ENCODE measurements around the gene MYH10. TPM values are rescaled to one million over a fixed set of nuclear protein-coding genes. Genes with fewer than 3 reads are reported as not detected.

Gene MYH10
- total RNA-seq, 1 experiment from 2014 or later = 251 TPM

DNA sequence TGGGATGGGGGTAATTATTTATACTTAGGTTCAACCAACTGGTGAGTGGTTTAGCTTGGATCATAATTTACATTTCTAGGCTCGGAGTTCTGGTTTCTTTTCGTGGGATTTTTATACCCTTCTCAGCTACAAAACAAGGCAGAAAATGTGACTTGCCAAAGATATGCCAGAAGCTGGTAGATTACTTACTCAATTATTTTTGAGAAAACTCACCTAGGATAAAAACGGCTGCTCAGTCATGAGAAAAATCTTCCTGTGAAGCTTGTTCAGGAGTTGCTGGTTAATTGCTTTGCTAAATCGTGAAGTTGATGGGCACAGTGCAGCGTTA, 193.7 kb downstream of the MYH10 start:
- no peak overlapping the region for H4K91ac ChIP-seq (ENCODE audit: insufficient read length, low read depth, low read length)
- H3T11ph ChIP-seq (ENCODE audit: low read length) = no peak overlapping the region
- H3K56ac ChIP-seq (ENCODE audit: insufficient read length, low read depth, low read length) = no peak overlapping the region
- peaks cover 8% of the 10 kb centered on the region; the same call in 1 of the 2 replicates for H3K79me2 ChIP-seq (ENCODE audit: insufficient read depth, low read length)
- H3K4me2 ChIP-seq (ENCODE audit: insufficient read depth, insufficient read length, low read length) = peak overlapping the region; percentile 98
- no CpG with 5 or more reads among the region's 5 CpGs for WGBS (ENCODE audit: extremely low coverage, insufficient read length, low lambda C conversion rate)
- DNase-seq = no peak
- H3K9me3 Mint-ChIP-seq = no peaks in the 10 kb centered on the region
- H3K4me1 Mint-ChIP-seq = peaks cover 13 to 16% of the 10 kb centered on the region in 2 experiments
- no peak overlapping the region for H4K8ac ChIP-seq (replicated peaks; ENCODE audit: insufficient read length, low read depth, low read length)
- H3K27ac Mint-ChIP-seq = peak overlapping the region; percentile 91 to 94 (median 92); a peak in 6 of 7 replicates
- peak overlapping the region; percentile 23 for H3K9ac ChIP-seq (ENCODE audit: extremely low read depth, insufficient read length, low read length)
- no peak overlapping the region for H2AK5ac ChIP-seq (ENCODE audit: insufficient read length, low read length)
- no peak overlapping the region for H3K14ac ChIP-seq (ENCODE audit: insufficient read depth, low read length)
- H3K4me3 Mint-ChIP-seq = peak overlapping the region; percentile 93 to 97
- H2BK120ac ChIP-seq (ENCODE audit: low read depth, low read length, poor library complexity, severe bottlenecking) = no peak overlapping the region
- H3K36me3 Mint-ChIP-seq (ENCODE audit: insufficient read depth in 1 of 3, low read depth in 3 of 3) = peaks cover 5 to 14% (median 9%) of the 10 kb centered on the region in 3 experiments; a peak in 6 of 7 replicates
- H2AFZ ChIP-seq (ENCODE audit: low read length) = no peak overlapping the region
- no peaks in the 10 kb centered on the region for H3K27me3 Mint-ChIP-seq (ENCODE audit: low read depth)
- H2BK5ac ChIP-seq (ENCODE audit: insufficient read length, low read length) = no peak overlapping the region
- H4K20me1 ChIP-seq (ENCODE audit: control insufficient read depth, insufficient read depth, insufficient read length) = no peaks in the 10 kb centered on the region
- no peak overlapping the region for H2BK12ac ChIP-seq (ENCODE audit: insufficient read length, low read depth, low read length)
- no peaks in the 10 kb centered on the region for H3K27me3 ChIP-seq (ENCODE audit: insufficient read depth, low read length)
- no peak overlapping the region for H3K18ac ChIP-seq (ENCODE audit: insufficient read length, low read depth, low read length)
- H3K79me1 ChIP-seq (ENCODE audit: insufficient read depth, low read depth, low read length, poor library complexity, severe bottlenecking) = peaks cover 6% of the 10 kb centered on the region
- no peaks in the 10 kb centered on the region for H3K9me3 ChIP-seq (ENCODE audit: control insufficient read depth, low read depth, low read length)
- H4K5ac ChIP-seq (ENCODE audit: insufficient read length, low read depth, low read length) = no peak overlapping the region
- no peak overlapping the region for H2BK20ac ChIP-seq (ENCODE audit: low read depth, low read length, poor library complexity, severe bottlenecking)
- no peak overlapping the region for H2BK15ac ChIP-seq (ENCODE audit: low read depth, low read length)
- TF ChIP-seq, protein P1, sequence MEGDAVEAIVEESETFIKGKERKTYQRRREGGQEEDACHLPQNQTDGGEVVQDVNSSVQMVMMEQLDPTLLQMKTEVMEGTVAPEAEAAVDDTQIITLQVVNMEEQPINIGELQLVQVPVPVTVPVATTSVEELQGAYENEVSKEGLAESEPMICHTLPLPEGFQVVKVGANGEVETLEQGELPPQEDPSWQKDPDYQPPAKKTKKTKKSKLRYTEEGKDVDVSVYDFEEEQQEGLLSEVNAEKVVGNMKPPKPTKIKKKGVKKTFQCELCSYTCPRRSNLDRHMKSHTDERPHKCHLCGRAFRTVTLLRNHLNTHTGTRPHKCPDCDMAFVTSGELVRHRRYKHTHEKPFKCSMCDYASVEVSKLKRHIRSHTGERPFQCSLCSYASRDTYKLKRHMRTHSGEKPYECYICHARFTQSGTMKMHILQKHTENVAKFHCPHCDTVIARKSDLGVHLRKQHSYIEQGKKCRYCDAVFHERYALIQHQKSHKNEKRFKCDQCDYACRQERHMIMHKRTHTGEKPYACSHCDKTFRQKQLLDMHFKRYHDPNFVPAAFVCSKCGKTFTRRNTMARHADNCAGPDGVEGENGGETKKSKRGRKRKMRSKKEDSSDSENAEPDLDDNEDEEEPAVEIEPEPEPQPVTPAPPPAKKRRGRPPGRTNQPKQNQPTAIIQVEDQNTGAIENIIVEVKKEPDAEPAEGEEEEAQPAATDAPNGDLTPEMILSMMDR (conservative IDR thresholded peaks at IDR 0.05) = no peak
- no peak overlapping the region for H3K23ac ChIP-seq (ENCODE audit: insufficient read length, low read depth, low read length)
- peak overlapping the region; percentile 28 for H3K27ac ChIP-seq (ENCODE audit: insufficient read length, low read depth, low read length)
- H3K4me1 ChIP-seq (ENCODE audit: insufficient read depth, low read length) = no peaks in the 10 kb centered on the region
- no peak overlapping the region for H3K4ac ChIP-seq (ENCODE audit: low read depth, low read length)
- peaks cover 11% of the 10 kb centered on the region for H3K23me2 ChIP-seq (ENCODE audit: insufficient read length, low read depth, low read length, poor library complexity, severe bottlenecking)
